ENCODE data around the gene CRISPLD2. TPM values are rescaled to one million over a fixed set of nuclear protein-coding genes. Genes with fewer than 3 reads are reported as not detected.

CRISPLD2 gene, protein sequence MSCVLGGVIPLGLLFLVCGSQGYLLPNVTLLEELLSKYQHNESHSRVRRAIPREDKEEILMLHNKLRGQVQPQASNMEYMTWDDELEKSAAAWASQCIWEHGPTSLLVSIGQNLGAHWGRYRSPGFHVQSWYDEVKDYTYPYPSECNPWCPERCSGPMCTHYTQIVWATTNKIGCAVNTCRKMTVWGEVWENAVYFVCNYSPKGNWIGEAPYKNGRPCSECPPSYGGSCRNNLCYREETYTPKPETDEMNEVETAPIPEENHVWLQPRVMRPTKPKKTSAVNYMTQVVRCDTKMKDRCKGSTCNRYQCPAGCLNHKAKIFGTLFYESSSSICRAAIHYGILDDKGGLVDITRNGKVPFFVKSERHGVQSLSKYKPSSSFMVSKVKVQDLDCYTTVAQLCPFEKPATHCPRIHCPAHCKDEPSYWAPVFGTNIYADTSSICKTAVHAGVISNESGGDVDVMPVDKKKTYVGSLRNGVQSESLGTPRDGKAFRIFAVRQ
- 1.6 TPM in 1 of 2 replicates, not detected in the other for total RNA-seq (2014; rRNA removed; shearing (Covaris generic); ENCODE audit: low replicate concordance)

DNA sequence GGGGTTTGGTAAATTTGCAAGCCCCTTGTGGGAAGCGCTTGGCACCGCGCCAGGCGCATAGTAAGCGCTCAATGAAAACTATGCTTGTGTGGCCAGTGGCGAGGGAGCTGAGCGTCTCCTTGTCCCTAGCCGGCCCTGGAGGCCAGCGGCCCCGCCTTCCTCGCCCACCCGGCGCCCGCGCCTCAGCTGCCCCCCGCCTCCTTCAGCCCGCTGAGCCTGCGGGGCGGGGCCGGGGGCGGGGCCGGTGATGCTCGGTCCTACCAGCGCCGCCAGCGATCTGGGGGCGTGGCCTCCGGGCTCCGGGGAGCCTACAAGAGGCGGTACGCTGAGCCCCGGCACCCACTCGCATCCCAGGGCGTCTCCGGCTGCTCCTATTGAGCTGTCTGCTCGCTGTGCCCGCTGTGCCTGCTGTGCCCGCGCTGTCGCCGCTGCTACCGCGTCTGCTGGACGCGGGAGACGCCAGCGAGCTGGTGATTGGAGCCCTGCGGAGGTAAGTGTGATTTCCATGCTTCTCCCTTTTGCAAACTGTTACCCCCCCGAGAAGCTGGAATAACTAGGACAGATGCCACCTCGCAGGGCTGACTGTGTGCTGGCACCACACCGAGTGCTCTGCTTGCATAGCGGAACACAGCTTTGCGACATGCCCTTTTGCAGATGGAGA, at the start of gene CRISPLD2:
Gene CRISPLD2, plus strand, starts transcription at position 342 of the 661 bp plus-strand sequence. CDS start 18,511 bp downstream, outside the sequence.
- Histone ChIP-seq H3K36me3 (no peaks in the 10 kb centered on the region), H3K9me3 (no peaks in the 10 kb centered on the region), H3K27me3 (no peaks in the 10 kb centered on the region), H3K4me3 (peak within 1 kb of the TSS; percentile 43)
- DNase-seq = peak; percentile 93

DNA sequence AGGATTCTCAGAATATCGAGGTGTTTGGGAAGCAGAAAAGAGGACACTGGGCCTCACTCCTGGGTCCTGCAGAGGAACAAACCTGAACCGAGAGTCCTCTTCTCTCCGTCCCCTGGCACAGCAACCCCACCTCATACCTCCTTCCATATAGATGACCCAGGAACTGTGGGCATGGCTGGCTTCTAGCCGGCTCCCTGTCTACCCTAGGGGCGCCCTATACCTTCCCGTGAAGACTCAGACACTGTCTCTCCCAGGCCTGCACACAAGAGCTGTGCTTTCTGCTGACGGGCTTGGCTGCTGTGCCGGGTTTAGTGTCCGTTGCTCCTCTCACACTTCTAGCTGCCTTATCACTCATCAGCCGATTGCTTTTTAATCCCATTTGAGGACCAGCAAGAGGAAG, 46.5 kb upstream of the CRISPLD2 start:
- H3K36me3 ChIP-seq = peaks cover 34% of the 10 kb centered on the region
- H3K27me3 ChIP-seq = no peaks in the 10 kb centered on the region
- no peaks in the 10 kb centered on the region for H3K9me3 ChIP-seq
- H3K4me3 ChIP-seq = no peak overlapping the region
- no peak for DNase-seq

DNA sequence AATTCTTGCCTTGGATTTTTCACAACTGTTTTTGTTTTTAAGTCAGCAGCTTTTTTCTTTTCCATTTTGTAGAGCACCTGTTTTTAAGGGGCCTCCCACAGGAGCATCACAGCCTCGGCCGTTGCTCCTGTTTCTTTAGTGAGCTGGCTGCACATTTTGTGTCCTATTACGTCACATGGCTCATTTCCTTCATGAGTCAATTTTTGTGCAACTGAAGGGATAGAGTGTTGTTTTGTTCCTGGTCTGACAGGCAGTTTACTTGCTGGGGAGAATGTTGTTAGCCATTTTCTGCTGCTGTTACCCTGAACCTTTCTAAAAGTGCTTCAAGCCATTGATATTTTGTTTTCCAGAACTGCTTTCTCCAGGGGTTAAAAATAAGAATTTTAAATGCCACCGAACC, 45.0 kb upstream of the CRISPLD2 start:
- DNase-seq = no peak
- Histone ChIP-seq H3K27me3 (no peaks in the 10 kb centered on the region), H3K9me3 (no peaks in the 10 kb centered on the region), H3K4me3 (no peak overlapping the region), H3K36me3 (peaks cover 34% of the 10 kb centered on the region)

DNA sequence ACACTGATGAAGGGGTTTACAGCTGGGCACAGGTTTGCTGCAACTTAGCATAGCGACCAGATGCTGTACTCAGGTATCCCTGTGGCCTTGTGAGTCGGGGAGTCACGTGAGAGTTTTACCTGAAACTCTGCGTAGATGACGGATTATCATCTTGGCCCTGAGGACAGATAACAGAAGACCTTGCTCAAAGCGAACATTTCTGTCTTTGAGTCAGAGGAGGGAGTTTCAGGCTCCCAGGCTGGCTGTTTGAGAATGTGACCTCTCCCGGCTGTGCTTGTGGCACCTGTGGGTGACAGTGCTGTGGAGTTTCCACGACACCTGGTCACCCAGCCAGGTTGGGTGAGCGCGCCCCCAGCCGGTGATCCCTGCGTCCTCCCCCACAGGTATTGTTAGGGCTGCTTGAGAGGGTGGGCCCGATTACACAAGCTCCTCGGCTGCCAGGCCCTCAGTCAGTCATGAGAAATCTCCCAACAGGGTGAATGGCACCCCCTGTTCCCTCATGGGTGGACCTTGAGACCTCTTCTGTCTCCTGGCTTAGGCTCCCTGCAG, 44.4 kb upstream of the CRISPLD2 start:
- H3K27me3 ChIP-seq = no peaks in the 10 kb centered on the region
- H3K4me3 ChIP-seq = no peak overlapping the region
- DNase-seq = no peak

DNA sequence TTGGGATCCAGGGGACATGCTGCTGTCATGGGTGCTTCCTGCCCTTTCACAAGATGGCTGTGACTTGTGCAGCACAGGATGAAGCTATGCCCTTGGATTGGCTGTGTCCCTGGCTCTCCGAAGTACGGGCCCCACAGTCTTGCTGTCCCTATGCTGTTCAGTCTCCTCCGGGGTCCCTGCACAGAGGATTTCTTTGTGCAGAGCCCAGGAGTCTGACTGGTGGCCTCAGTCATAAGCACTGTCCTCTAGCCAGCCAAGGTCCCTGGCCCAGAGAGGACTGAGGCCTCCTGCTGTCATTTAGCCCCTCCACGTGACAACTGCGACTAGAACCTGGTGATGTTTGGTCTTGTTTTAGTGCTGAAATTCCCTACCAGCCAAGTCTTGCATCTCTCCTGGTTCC, 42.4 kb upstream of the CRISPLD2 start:
- DNase-seq = no peak
- peaks cover 35% of the 10 kb centered on the region for H3K36me3 ChIP-seq

More for the DNA sequence above, 44.4 kb upstream of the CRISPLD2 start:
- H3K9me3 ChIP-seq = no peaks in the 10 kb centered on the region
- peaks cover 35% of the 10 kb centered on the region for H3K36me3 ChIP-seq

DNA sequence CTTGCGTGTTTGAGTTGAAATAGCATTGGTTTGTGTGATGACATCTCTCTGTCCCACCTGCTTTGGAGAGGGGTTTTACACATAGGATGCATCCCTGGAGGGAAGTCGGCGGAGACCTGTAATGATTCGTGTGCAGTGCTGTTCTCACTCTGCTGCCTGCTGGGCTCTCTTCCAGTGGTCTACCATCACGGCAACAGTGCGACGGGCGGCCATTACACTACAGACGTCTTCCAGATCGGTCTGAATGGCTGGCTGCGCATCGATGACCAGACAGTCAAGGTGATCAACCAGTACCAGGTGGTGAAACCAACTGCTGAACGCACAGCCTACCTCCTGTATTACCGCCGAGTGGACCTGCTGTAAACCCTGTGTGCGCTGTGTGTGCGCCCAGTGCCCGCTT, 41.1 kb upstream of the CRISPLD2 start:
- H3K36me3 ChIP-seq = peaks cover 32% of the 10 kb centered on the region
- no peak for DNase-seq

More for the DNA sequence above, 42.4 kb upstream of the CRISPLD2 start:
- Histone ChIP-seq H3K4me3 (no peak overlapping the region), H3K27me3 (no peaks in the 10 kb centered on the region), H3K9me3 (no peaks in the 10 kb centered on the region)

DNA sequence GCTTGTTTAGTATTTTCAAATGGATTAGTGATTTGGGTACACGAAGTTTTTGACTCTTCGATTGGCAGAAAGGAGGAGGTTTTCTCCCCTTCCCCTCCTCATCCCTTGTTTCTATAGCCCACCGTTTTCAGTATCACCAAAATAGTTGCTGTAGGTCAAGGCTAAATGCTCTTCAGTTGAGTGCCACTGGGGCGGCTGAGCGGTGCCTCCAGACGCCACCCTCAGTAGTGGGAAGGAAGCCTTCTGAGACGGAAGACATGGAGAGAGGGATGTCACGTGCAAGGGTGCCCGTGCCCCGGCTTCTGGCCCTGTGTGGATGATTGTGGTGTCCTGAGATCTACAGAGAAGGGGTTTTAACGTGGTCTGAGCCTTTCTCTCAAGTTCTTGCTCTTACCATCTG, 39.7 kb upstream of the CRISPLD2 start:
- Histone ChIP-seq H3K27me3 (no peaks in the 10 kb centered on the region), H3K36me3 (peaks cover 24% of the 10 kb centered on the region), H3K4me3 (no peak overlapping the region), H3K9me3 (no peaks in the 10 kb centered on the region)
- no peak for DNase-seq

More for the DNA sequence above, 41.1 kb upstream of the CRISPLD2 start:
- Histone ChIP-seq H3K4me3 (no peak overlapping the region), H3K27me3 (no peaks in the 10 kb centered on the region), H3K9me3 (no peaks in the 10 kb centered on the region)

DNA sequence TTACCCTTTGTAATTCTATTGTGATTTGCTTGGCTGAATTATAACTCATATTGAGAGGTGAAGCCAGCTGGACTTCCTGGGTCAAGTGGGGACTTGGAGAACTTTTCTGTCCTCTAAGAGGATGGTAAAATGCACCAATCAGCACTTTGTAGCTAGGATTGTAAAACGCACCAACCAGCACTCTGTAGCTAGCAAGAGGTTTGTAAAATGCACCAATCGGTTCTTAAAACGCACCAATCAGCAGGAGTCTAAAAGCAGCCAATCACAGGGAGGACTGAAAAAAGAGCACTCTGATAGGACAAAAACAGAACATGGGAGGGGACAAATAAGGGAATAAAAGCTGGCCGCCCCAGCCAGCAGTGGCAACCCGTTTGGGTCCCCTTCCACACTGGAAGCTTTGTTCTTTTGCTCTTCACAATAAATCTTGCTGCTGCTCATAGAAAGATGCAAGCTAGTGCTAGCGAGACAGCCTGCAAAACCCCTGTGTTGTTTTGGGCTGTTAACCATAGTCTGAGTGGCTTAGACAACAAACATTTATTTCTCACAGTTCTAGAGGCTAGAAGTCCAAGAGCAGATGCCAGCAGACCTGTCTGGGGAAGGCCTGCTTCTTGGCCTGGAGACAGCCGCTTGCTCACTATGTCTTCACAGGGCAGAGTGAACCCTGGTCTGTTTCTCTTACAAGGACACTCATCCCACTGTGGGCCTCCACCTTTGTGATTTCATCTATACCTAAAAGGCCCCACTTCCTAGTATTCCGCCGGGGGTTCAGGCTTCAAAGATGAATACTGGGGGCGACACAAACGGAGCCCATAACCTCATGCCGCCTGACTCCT, 39.0 kb upstream of the CRISPLD2 start:
- no peaks in the 10 kb centered on the region for H3K9me3 ChIP-seq
- DNase-seq = no peak
- no peak overlapping the region for H3K4me3 ChIP-seq
- no peaks in the 10 kb centered on the region for H3K27me3 ChIP-seq
- peaks cover 19% of the 10 kb centered on the region for H3K36me3 ChIP-seq

DNA sequence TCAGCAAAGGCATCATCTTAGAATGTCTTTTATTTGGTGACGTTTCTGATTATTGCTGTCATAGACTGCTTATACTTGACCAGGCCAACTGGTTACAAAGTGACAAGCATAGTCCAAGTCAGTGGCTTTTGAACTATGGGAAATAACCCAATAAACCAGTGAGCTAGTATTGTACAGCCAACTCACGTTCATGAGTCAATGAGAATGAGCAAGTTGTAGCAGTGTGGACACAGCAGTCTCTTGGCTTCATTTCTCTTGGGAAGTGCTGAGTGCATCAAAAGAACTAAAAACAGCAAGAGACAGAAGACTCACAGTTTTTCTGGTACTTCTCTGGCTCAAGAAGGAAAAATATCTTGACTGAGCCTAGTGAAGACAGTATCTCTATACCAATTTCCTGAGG, 36.9 kb upstream of the CRISPLD2 start:
- Histone ChIP-seq H3K27me3 (no peaks in the 10 kb centered on the region), H3K36me3 (peaks cover 15% of the 10 kb centered on the region), H3K9me3 (no peaks in the 10 kb centered on the region), H3K4me3 (no peak overlapping the region)
- no peak for DNase-seq

DNA sequence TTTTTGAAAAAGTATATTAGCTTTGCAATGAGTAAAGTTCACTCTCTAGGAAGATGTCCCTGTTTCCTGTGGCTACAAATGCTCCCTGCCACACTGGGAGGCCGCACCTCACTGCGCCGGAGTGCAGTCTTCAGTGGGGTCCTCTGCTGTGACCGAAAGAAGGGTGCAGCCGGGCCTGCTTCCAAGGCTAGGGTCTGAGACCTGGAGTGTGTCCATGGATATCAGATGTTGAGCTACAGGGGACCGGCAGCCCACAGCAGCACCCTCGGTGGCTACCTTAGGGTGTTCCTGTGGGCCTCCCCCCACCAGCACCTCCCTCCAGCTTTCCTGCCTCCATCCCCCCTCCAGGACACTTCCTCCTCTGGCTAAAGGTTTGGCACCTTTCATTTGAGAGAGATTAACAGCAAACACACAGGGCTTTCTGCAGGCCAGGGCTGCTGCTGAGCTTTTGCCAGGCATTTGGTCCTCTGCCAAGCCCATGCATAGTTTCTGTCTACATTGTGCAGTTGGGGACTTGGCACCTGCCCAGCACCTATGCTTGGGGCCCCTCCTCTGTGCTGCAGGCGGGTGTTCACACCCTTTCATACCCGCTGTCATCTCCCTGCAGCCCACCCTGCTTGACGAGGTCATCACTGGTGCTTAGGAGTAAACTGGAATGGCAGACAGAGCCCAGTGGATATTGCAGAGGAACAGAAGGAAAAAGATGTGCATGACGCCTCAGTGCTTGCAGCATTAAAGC, 33.8 kb upstream of the CRISPLD2 start:
- DNase-seq = peak; percentile 16
- Histone ChIP-seq H3K4me3 (no peak overlapping the region), H3K27me3 (no peaks in the 10 kb centered on the region), H3K36me3 (no peaks in the 10 kb centered on the region), H3K9me3 (no peaks in the 10 kb centered on the region)

DNA sequence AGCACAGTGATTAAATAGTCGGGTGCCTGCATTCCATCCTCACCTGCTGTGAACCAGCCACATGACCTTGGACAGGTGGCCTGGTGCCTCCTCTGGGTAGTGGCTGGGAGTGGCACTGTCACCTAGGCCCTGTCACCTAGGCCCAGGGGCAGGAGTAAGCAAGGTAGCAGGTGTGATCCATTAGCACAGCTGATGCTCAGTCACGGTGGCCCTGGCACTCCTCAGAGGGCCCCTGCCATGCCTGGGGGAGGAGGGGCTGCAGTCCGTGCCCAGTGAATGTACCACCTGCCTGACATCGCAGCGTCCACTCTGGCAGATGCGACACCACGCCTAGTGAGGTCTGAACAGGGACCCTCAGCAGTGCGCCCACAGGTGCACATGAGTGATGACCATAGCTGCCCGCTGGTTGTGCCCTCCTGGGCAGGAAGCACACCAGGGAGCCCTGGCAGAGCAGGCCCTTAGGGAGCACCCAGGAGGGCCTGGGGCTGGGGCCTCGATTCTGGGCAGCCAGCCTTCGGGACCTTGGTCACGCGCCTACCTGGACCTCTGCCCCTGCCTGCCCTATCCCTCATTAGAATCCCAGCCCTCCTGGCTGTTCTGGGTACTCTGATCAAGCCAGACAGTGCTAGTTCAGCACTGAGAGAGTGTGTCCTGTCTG, 33.1 kb upstream of the CRISPLD2 start:
- no peak overlapping the region for H3K4me3 ChIP-seq
- no peaks in the 10 kb centered on the region for H3K36me3 ChIP-seq
- DNase-seq = no peak
- no peaks in the 10 kb centered on the region for H3K9me3 ChIP-seq
- H3K27me3 ChIP-seq = no peaks in the 10 kb centered on the region

DNA sequence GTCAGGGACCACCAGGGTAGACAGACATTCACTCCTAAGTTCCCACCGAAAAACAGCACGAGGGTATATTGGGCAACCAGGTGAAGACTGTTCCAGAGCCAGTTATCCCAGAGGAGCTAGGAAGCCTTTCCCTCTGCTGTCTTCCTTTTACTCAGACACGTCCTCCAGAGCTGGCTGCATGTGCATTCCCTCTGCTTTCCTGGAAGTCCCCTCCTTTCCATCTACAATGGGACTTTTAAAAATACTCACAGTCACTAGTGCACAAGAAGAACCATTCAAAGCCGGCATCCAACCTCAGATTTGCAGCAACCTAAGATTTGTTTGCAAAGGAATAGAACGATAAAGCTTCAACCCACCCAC, 32.5 kb upstream of the CRISPLD2 start:
- no peaks in the 10 kb centered on the region for H3K9me3 ChIP-seq
- no peaks in the 10 kb centered on the region for H3K36me3 ChIP-seq
- no peak overlapping the region for H3K4me3 ChIP-seq
- DNase-seq = no peak
- no peaks in the 10 kb centered on the region for H3K27me3 ChIP-seq

DNA sequence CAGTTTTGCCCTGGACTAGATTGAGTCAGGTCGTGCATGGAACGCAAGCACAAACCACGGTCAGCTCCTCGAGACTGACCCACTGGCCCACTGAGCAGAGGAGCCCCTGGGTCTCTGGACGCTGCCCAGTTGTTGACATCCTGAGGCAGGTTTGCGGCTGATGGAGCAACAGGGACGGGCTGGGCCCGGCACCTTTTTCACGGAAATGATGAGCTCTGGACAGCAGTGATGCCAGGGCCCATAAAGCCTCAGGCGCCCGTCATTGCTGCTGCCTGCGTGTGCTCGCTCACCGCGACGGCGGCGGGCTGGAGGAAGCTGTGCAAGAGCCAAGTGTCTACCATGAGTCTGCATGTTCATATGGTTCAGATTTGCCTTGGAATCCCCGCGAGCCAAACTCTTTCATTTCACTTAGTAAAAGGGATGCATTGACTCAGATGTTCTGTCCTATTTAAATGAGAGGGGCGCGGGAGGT, 30.8 kb upstream of the CRISPLD2 start:
- DNase-seq = no peak
- no peak overlapping the region for H3K4me3 ChIP-seq
- H3K27me3 ChIP-seq = no peaks in the 10 kb centered on the region
- H3K9me3 ChIP-seq = no peaks in the 10 kb centered on the region
- no peaks in the 10 kb centered on the region for H3K36me3 ChIP-seq

DNA sequence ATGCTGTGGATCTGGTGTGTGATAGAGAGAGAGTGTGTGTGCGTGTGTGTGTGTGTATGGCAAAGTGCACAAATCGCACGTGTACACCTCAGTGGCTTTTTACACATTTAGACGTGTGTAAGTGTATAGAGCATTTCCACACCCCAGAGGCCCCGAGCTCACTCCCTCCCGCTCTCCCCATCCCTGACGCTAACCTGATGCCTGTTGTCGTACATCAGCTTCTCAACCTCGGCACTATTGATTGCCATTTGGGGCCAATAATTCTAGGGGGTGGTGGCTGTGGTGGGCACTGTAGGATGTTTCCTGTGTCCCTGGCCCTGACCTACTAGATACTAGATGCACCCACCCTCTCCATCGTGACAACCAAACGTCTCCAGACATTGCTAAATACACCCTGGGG, 30.4 kb upstream of the CRISPLD2 start:
- no peaks in the 10 kb centered on the region for H3K36me3 ChIP-seq
- H3K27me3 ChIP-seq = no peaks in the 10 kb centered on the region
- no peaks in the 10 kb centered on the region for H3K9me3 ChIP-seq
- no peak for DNase-seq
- H3K4me3 ChIP-seq = no peak overlapping the region

DNA sequence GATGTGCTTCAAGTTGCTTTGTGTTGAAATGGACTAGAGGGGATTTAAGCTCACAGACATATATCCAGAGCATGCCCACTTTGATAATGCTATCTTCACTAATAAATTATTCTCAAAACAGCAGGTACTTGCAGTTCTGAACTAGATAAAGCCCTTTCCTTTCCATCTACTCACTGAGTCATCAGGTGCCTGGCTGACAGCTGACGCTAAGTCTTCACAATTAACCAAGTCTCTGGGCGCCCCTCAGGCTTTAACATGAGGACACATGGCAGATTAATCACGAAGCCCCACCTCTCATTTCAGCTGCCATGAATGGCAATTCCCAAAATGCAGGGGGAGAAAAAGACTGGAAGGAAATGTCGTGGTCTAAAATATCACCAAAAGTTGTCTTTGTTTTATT, 29.5 kb upstream of the CRISPLD2 start:
- H3K27me3 ChIP-seq = no peaks in the 10 kb centered on the region
- DNase-seq = no peak
- H3K4me3 ChIP-seq = no peak overlapping the region
- no peaks in the 10 kb centered on the region for H3K36me3 ChIP-seq
- H3K9me3 ChIP-seq = no peaks in the 10 kb centered on the region
